Stomach (tissue), 9 donors: ENCODE data around the gene RCAN2. TPM values are rescaled to one million over a fixed set of nuclear protein-coding genes. Genes with fewer than 3 reads are reported as not detected.

Experiments used
- DNase-seq, 2 donors: peaks; one replicate each; pipeline versions ENCODE4 v3.0.0 to v3.0.0-alpha.2; 2013 to 2019
- H3K27ac ChIP-seq, 5 donors: fragments of 200-600 bp in 4 of 5; sonication (generic) in 4 of 5; one replicate each; pipeline ENCODE4 v1.5.1; 2013 to 2019; ENCODE audit warnings: mild to moderate bottlenecking in 1 of 5, moderate library complexity in 1 of 5
- H3K27me3 ChIP-seq, 3 donors: fragments of 200-600 bp; sonication (generic); one replicate each; pipeline ENCODE4 v1.5.1; 2017 to 2019; ENCODE audit warnings: mixed run types in 1 of 3
- H3K36me3 ChIP-seq, 4 donors: fragments of 200-600 bp; sonication (generic); 1 replicate in 3 of 4; 2 replicates in 1 of 4; pipeline ENCODE4 v1.5.1; 2016 to 2019
- H3K4me1 ChIP-seq, 4 donors: fragments of 200-600 bp; sonication (generic); one replicate each; pipeline ENCODE4 v1.5.1; 2016 to 2019
- H3K4me3 ChIP-seq, 4 donors: fragments of 200-600 bp; sonication (generic) in 3 of 4; one replicate each; pipeline ENCODE4 v1.5.1; 2016 to 2019; ENCODE audit warnings: mild to moderate bottlenecking in 1 of 4
- H3K9me3 ChIP-seq, 4 donors: fragments of 200-600 bp; sonication (generic); one replicate each; pipeline ENCODE4 v1.5.1; 2016 to 2019
- CTCF ChIP-seq, 7 experiments: fragments of 450-650 bp in 4 of 7; fragments of 200-600 bp in 3 of 7; sonication (generic) in 3 of 7; IDR thresholded peaks; one replicate each; pipeline ENCODE4 v1.5.1; 2016 to 2019; ENCODE audit warnings: antibody characterized with exemption in 7 of 7, control low read depth in 2 of 7, mild to moderate bottlenecking in 1 of 7
- EP300 ChIP-seq: sonication (generic); formaldehyde crosslinking; IDR thresholded peaks from one replicate; pipeline ENCODE4 v1.6.1; 2017; ENCODE audit warnings: antibody characterized with exemption
- POLR2A ChIP-seq, 4 donors: fragments of 450-650 bp; IDR thresholded peaks; one replicate each; pipeline ENCODE4 v1.6.1; 2016; ENCODE audit warnings: antibody characterized with exemption in 4 of 4, control low read depth in 2 of 4, mild to moderate bottlenecking in 1 of 4, moderate library complexity in 1 of 4
- POLR2AphosphoS5 ChIP-seq, 3 donors: sonication (generic); formaldehyde crosslinking; IDR thresholded peaks; one replicate each; pipeline ENCODE4 v1.6.1; 2016; ENCODE audit warnings: antibody characterized with exemption in 3 of 3
- WGBS, 5 donors: extraction: QIAGEN DNeasy Blood & Tissue Kit in 3 of 5; methylation state at CpG; one replicate each; pipeline versions ENCODE4 v1.1.5 to v1.1.7; 2013 to 2018; 5-methylcytosine and 5-hydroxymethylcytosine counted together
- intact Hi-C: fragments of 100-400 bp; cut with DNase I; formaldehyde crosslinking; loops from one replicate; pipeline ENCODE4 v1.15.1; 2023; ENCODE audit warnings: low total_unique reads
- polyA plus RNA-seq, 3 donors: library from polyadenylated mRNA; stranded (reverse); fragments of 200-250 nt; gene quantifications; one replicate each; pipeline ENCODE4 v1.2.3, GENCODE V29; 2013
- total RNA-seq, 5 donors: library from RNA; depleted of rRNA; stranded (reverse); fragments of >200 nt; gene quantifications; one replicate each; pipeline versions ENCODE4 v1.1.0 to v1.2.3, GENCODE V29; 2014 to 2016
- donor health status: healthy with polysubstance abuse.
- donor health status: Bipolar disorder and iron deficiency.
- donor health status: healthy.

RCAN2 gene
- total and polyA plus RNA-seq, 8 donors: 7.2 to 69.2 (median 21.4) TPM

- Histone ChIP-seq H3K27me3 (no peaks in the 10 kb centered on the region), H3K4me1 (no peaks in the 10 kb centered on the region), H3K4me3 (no peak overlapping the region), H3K27ac (no peak overlapping the region), H3K9me3 (no peaks in the 10 kb centered on the region), H3K36me3 (no peaks in the 10 kb centered on the region)
- intact Hi-C loops: no loop called here
- WGBS, 5 donors: 67 to 85% (median 74%) methylated on average over 2 of the region's 2 CpGs
- DNase-seq: no peak
- TF ChIP-seq EP300 (no peak), CTCF (IDR thresholded peaks at IDR 0.05) (no peak)
These were observed 186.0 kb downstream of the RCAN2 start for GRCh38 chr6:46305236-46305635.

GRCh38 chr6:46302816-46303215 lies 188.4 kb downstream of the RCAN2 start:
- Histone ChIP-seq H3K4me3 (no peak overlapping the region), H3K4me1 (no peaks in the 10 kb centered on the region), H3K9me3 (peaks cover 0 to 4% (median 0%) of the 10 kb centered on the region in 4 donors), H3K27ac (no peak overlapping the region), H3K27me3 (no peaks in the 10 kb centered on the region), H3K36me3 (no peaks in the 10 kb centered on the region)
- DNase-seq: no peak
- no peak for TF ChIP-seq POLR2AphosphoS5 (IDR thresholded peaks at IDR 0.05)
- TF ChIP-seq EP300: no peak
- TF ChIP-seq CTCF (IDR thresholded peaks at IDR 0.05): no peak
- TF ChIP-seq POLR2A (IDR thresholded peaks at IDR 0.05): no peak
- intact Hi-C loops: no loop called here
- WGBS, 5 donors: 92 to 100% (median 95%) methylated on average over 1 of the region's 1 CpG

- Histone ChIP-seq H3K27me3 (no peaks in the 10 kb centered on the region), H3K27ac (no peak overlapping the region), H3K36me3 (no peaks in the 10 kb centered on the region), H3K4me1 (peaks cover 0 to under 1% (median 0%) of the 10 kb centered on the region in 4 donors), H3K9me3 (peaks cover 0 to 4% (median 0%) of the 10 kb centered on the region in 4 donors), H3K4me3 (no peak overlapping the region)
- no peak for DNase-seq
- intact Hi-C loops: no loop called here
- no peak for TF ChIP-seq POLR2A (IDR thresholded peaks at IDR 0.05)
- no peak for TF ChIP-seq CTCF (IDR thresholded peaks at IDR 0.05)
- WGBS, 5 donors: 86 to 95% (median 90%) methylated on average over 3 of the region's 3 CpGs
These were observed 189.1 kb downstream of the RCAN2 start for GRCh38 chr6:46302176-46302575.

GRCh38 chr6:46299253-46299652 lies 192.0 kb downstream of the RCAN2 start:
- no peak overlapping the region for H3K4me3 ChIP-seq
- no peaks in the 10 kb centered on the region for H3K36me3 ChIP-seq
- no peak for TF ChIP-seq POLR2AphosphoS5 (IDR thresholded peaks at IDR 0.05)
- no peak for TF ChIP-seq POLR2A (IDR thresholded peaks at IDR 0.05)
- TF ChIP-seq EP300: no peak
- no peak for TF ChIP-seq CTCF (IDR thresholded peaks at IDR 0.05)
- no peak for DNase-seq
- H3K27me3 ChIP-seq: no peaks in the 10 kb centered on the region
- peaks cover 0 to 4% (median 0%) of the 10 kb centered on the region in 4 donors for H3K4me1 ChIP-seq
- no peak overlapping the region for H3K27ac ChIP-seq
- peaks cover 0 to 4% (median 0%) of the 10 kb centered on the region in 4 donors for H3K9me3 ChIP-seq
- intact Hi-C loops: no loop called here

GRCh38 chr6:46296586-46296985 lies 194.7 kb downstream of the RCAN2 start:
- no peaks in the 10 kb centered on the region for H3K36me3 ChIP-seq
- TF ChIP-seq POLR2AphosphoS5 (IDR thresholded peaks at IDR 0.05) (no peak), CTCF (IDR thresholded peaks at IDR 0.05) (no peak), POLR2A (IDR thresholded peaks at IDR 0.05) (no peak)
- H3K27ac ChIP-seq: no peak overlapping the region
- DNase-seq: no peak
- H3K4me1 ChIP-seq: peaks cover 0 to 8% (median 0%) of the 10 kb centered on the region in 4 donors
- intact Hi-C loops: no loop called here
- peaks cover 0 to 4% (median 0%) of the 10 kb centered on the region in 4 donors for H3K9me3 ChIP-seq
- WGBS, 5 donors: 1 to 42% (median 38%) methylated on average over 1 of the region's 1 CpG
- no peak overlapping the region for H3K4me3 ChIP-seq
- H3K27me3 ChIP-seq: no peaks in the 10 kb centered on the region
